Activated T-cell treated with anti-CD3 and anti-CD28 coated beads for 4 hours (primary cell): ENCODE measurements around the gene ATP9B.

Source experiments
- DNase-seq: peaks from one replicate; pipeline ENCODE4 v3.0.0-alpha.2; 2020

ATP9B gene

GRCh38 chr18:79337184-79337583, 268.0 kb downstream of the ATP9B start:
- DNase-seq, result no peak

DNA sequence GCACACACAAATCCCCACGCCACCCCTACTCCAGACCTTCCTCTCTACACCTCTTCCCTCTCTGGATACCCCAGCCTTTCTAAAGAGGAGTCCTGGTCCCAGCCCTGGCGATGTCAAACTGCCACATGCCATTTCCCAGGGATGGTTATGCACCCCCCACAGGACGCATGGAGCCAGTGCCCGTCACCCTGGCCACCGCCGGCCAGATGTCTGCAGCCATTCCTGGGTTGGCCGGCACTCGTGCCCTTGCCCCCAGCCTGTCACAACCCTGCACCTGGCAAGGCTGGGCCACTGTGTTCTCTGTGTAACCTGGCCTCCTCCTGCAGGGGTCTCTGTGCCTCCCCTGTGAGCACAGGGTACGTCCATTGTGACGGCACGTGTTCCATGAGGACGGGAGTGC, 268.4 kb downstream of the ATP9B start:
- no peak for DNase-seq

GRCh38 chr18:79339094-79339908, 270.1 kb downstream of the ATP9B start:
- no peak for DNase-seq

DNA sequence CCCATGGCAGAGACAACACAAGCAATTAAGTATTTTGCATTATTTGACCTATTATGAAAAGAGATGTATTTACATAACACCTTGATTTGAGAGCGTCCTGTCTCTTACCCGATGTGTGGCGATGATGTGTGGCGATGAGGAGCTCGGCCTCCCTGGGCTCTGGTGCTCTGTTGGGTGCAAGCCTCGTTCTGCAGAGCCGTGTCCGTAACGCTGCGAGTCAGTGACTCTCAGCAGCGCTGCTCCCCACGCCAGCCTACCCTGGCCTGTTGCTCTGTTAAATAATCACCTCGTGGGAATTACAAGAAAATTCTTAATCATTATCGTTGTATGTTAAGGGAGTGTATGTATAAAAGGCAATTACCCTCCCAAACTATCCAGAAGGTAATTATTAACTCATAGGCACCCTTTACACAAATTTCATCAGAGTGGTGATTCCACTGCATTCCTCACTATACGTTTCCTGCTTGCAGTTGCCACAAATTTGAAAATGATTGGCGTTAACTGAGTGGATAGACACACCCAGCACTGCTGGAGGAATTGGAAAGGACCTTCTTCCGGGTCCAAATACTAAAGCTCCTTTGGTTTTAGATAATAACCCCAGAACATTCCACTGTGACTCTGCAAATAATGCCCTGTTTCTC, 274.5 kb downstream of the ATP9B start:
- DNase-seq, result no peak

DNA sequence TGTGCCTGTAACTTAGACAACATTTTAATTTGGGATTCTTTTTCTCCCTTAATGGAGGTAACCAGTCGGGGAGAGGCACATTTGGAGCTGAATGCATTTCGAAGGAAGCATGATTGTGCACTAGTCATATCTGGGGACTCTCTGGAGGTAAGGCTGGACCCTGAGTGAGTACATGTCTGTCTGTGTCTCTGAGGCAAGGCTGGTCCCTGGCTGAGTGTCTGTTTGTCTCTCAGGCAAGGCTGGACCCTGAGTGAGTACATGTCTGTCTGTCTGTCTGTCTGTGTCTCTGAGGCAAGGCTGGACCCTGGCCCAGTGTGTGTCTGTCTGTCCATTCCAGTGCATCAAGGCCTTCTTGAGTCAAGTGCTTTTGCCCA, 275.0 kb downstream of the ATP9B start:
- no peak for DNase-seq

GRCh38 chr18:79345366-79345765, 276.2 kb downstream of the ATP9B start:
- no peak for DNase-seq

GRCh38 chr18:79345981-79346380, 276.8 kb downstream of the ATP9B start:
- DNase-seq, result no peak

- DNase-seq, result no peak
Observed at GRCh38 chr18:79348066-79348465, 278.9 kb downstream of the ATP9B start.

GRCh38 chr18:79352432-79352831, 283.2 kb downstream of the ATP9B start:
- DNase-seq, result no peak

DNA sequence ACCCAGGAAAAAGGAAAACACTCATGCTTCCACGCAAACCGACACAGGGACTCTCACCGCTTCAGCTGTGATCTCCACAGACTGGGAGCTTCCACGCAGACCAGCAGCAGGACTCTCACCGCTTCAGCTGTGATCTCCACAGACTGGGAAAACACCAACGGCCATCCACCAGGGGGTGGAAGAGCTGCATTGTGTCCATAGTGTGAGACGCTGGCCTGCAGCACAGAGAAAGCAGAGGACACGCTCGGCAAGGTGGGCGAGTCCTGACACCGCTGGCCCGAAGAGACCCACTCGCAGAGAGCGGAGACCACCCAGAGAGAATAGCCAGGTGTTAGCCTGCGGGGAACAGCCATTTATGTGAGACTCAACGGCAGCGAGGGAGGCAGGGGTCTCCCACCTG, 284.1 kb downstream of the ATP9B start:
- no peak for DNase-seq

DNA sequence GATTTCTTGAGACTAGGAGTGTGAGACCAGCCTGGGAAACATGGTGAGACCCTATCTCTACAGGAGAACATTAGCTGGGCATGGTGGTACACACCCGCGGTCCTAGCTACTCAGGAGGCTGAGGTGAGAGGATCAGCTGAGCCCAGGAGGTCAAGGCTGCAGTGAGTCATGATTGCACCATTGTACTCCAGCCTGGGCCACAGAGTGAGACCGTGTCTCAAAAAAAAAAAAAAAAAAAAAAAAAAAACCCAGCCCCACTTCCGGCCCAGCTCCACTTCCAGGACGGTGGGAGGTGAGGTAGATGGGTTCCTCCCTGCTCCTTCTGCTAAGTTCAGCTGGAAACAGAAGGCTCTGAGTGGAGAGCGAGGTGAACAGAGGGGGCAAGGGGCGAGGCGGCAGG, 285.2 kb downstream of the ATP9B start:
- DNase-seq, result no peak

GRCh38 chr18:79355433-79356335, 286.5 kb downstream of the ATP9B start:
- no peak for DNase-seq

DNA sequence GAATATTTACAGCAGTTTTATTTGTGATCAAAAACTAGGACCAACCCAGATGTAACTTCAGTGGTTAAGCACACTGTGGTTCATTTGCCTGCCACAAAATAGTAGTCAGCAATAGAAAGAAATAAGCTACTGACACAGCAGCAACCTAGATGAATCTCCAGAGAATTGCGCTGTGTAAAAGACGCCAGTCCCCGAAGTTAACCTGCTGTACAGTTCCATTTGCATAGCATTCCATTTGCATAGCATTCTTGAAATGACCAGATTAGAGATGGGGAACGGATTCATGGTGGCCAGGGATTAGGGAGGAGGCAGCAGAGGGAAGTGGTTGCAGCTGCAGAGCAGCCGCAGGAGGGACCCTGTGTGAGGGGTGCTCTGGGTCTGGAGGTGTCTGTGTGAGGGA, 287.2 kb downstream of the ATP9B start:
- DNase-seq, result no peak

DNA sequence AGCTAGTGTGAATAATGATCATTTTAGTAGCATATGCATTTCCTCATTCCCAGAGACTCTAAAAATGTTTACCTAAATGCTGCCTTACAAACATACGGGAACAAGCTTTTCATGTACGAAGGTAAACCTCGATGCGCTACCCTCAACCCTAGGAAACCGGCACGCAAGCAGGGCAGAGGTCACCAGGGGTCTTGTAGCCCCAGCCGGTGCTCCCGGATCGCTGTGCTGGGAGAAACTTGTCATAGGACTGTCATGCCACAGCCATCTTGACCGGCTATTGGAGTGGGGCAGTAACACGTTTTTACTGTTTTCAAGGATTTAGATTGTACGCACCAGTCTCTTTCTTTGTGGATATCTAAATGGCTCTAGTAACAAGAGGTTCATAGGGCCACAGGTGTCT, 291.7 kb downstream of the ATP9B start:
- DNase-seq, result no peak

GRCh38 chr18:79361766-79362522, 292.8 kb downstream of the ATP9B start:
- DNase-seq, result no peak

DNA sequence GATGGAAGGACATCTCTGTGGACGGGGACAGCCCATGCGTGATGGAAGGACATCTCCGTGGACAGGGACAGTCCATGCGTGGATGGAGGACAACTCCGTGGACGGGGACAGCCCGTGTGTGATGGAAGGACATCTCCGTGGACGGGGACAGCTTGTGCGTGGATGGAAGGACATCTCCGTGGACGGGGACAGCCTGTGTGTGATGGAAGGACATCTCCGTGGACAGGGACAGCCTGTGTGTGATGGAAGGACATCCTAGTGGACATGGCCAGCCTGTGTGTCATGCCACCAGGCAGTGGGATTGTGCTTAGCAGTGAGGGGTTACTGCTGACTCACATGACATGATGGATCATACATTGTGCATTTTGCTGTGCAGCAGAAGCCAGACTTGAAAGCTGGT, 296.5 kb downstream of the ATP9B start:
- no peak for DNase-seq

DNA sequence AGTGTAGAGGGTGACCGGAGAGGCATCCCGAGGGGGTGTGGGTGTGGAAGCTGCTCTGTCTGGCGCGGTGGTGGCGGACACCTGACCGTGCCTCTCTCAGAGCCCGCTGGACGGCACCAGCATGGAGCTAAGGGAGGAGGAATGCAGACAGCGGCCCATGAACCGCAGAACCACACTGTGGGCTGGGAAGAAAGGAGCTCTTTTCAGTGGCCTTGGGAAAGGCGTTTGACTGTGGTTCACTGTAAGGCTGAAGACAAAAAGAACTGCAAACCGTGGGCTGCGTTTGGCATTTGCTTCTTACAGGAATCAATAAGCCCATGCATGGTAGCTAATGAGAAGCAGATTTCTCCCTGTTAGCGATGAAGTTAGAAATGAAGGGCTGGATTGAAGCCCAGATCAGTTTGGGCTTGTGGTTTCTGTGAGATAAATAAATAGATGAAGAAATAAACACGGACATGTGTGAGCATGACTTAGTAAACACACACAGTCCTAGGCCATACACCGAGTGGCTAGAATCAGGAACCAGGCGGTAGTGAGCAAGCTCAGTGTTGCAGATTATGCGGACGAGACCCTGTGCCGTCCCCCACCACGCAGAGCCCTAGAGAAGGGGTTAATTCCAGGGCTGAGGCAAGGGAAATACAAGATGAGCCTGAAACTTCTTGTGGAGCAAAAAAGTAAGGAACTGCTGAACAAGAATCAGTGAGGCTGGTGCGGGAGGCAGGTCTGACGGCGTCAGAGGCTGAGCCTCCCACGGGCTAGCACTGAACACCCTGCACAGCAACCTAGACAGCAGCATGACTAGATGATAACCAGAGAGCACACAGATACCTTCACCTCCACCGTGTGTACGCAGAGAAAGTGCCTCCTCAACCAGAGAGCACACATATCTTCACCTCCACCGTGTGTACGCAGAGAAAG, 297.2 kb downstream of the ATP9B start:
- no peak for DNase-seq

DNA sequence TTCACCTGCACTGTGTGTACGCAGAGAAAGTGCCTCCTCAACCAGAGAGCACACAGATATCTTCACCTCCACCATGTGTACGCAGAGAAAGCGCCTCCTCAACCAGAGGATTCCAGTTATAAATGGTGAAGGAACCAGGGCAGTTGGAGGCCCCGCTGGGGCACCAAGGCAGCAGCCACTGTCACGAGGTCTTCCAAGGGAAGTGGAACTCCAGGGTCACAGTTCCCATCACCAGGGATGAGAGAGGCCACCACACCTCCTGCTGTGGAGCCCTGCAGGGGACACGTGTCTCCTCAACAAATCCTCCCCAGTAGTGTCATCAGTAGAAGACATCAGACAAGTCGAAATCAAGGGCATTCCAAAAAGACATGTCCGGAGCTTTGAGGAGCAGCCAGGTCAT, 298.3 kb downstream of the ATP9B start:
- DNase-seq, result no peak

- DNase-seq, result no peak
Observed at GRCh38 chr18:79367989-79368388, 298.8 kb downstream of the ATP9B start.

DNA sequence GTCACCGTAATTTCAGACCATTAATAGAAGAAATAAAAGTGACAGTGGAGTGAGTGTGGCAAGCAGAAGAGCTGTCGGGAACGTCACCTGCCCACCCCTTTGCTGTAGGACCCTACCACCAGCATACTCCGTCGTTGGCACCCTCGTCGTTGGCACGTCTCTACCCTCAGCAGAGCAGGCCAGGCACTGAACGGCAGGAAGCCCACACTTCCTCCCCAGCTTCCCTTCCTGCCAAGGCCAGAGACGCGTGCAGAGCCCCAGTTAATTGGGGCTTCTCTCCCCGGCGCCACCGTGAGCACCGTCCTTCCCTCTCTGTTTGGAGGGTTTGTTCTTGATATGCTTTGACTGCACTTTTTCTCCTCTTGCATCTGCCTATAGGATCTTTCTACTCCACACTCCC, 299.5 kb downstream of the ATP9B start:
- no peak for DNase-seq

GRCh38 chr18:79371561-79372121, 302.4 kb downstream of the ATP9B start:
- no peak for DNase-seq
